Stimulated activated CD4-positive, alpha-beta T cell treated with anti-CD3 and anti-CD28 coated beads, Interleukin-1b, Interleukin-23, amount 100 ng/mL, for 1 hour (primary cell): ENCODE results near the gene PRPF8.
A peak's percentile ranks its signal among the peaks of the same experiment; 100 is the strongest.
"Not testable (repeated sequence)": the region's sequence is repeated elsewhere in the genome, so short reads cannot be mapped to it uniquely, and the experiment has no call there.

Experiments
- DNase-seq, 2 donors: peaks; one replicate each; pipeline ENCODE4 v3.0.0-alpha.2; 2020; ENCODE audit warnings: low read depth in 2 of 2

Gene PRPF8

GRCh38 chr17:1690544-1691221 is 6.0 kb upstream of the PRPF8 start:
- no peak for DNase-seq

- DNase-seq: not testable (repeated sequence)
These were observed 3.7 kb upstream of the PRPF8 start for GRCh38 chr17:1688405-1688804.

- DNase-seq: no peak
These were observed 1.4 kb upstream of the PRPF8 start for GRCh38 chr17:1686086-1686485.

GRCh38 chr17:1683459-1683858 is 1.2 kb downstream of the PRPF8 start:
- no peak for DNase-seq

GRCh38 chr17:1676401-1676800 is 8.3 kb downstream of the PRPF8 start:
- DNase-seq: no peak

GRCh38 chr17:1673041-1673785 is 11.5 kb downstream of the PRPF8 start:
- DNase-seq: no peak

GRCh38 chr17:1663934-1664333 is 20.7 kb downstream of the PRPF8 start:
- not testable (repeated sequence) for DNase-seq

GRCh38 chr17:1661045-1661444 is 23.6 kb downstream of the PRPF8 start:
- DNase-seq: no peak

- DNase-seq: no peak
These were observed 26.6 kb downstream of the PRPF8 start for GRCh38 chr17:1658100-1658499.

- DNase-seq: no peak
These were observed 30.9 kb downstream of the PRPF8 start for GRCh38 chr17:1653735-1654134.

GRCh38 chr17:1652794-1653193 is 31.9 kb downstream of the PRPF8 start:
- DNase-seq: not testable (repeated sequence)

- no peak for DNase-seq
These were observed 33.2 kb downstream of the PRPF8 start for GRCh38 chr17:1651559-1651844.

- no peak for DNase-seq
These were observed 33.7 kb downstream of the PRPF8 start for GRCh38 chr17:1650731-1651558.

- DNase-seq: no peak
These were observed 34.7 kb downstream of the PRPF8 start, which contains the start of gene RILP for GRCh38 chr17:1649844-1650501. Gene RILP (minus strand): TSS chr17:1649866. CDS start chr17:1649804, 62 bp downstream.

GRCh38 chr17:1648963-1649843 is 35.5 kb downstream of the PRPF8 start:
- peak; percentile 87 to 89 for DNase-seq

- DNase-seq: no peak
These were observed 36.3 kb downstream of the PRPF8 start for GRCh38 chr17:1648173-1648962.

GRCh38 chr17:1647802-1648171 is 36.9 kb downstream of the PRPF8 start:
- DNase-seq: no peak

- DNase-seq: no peak
These were observed 38.3 kb downstream of the PRPF8 start for GRCh38 chr17:1646199-1646875.
